GM20000 (cell line): ENCODE results near the gene URGCP.

Experiments used
- DNase-seq: peaks from one replicate; pipeline ENCODE4 v3.0.0; 2012; ENCODE audit warnings: low spot score
- TF ChIP-seq, protein P1 (sequence below): IDR thresholded peaks from 2 replicates; pipeline ENCODE4 v1.5.1; 2012; ENCODE audit warnings: mild to moderate bottlenecking, control low read depth; ENCODE audit errors: extremely low read depth, missing control alignments

Gene URGCP, protein sequence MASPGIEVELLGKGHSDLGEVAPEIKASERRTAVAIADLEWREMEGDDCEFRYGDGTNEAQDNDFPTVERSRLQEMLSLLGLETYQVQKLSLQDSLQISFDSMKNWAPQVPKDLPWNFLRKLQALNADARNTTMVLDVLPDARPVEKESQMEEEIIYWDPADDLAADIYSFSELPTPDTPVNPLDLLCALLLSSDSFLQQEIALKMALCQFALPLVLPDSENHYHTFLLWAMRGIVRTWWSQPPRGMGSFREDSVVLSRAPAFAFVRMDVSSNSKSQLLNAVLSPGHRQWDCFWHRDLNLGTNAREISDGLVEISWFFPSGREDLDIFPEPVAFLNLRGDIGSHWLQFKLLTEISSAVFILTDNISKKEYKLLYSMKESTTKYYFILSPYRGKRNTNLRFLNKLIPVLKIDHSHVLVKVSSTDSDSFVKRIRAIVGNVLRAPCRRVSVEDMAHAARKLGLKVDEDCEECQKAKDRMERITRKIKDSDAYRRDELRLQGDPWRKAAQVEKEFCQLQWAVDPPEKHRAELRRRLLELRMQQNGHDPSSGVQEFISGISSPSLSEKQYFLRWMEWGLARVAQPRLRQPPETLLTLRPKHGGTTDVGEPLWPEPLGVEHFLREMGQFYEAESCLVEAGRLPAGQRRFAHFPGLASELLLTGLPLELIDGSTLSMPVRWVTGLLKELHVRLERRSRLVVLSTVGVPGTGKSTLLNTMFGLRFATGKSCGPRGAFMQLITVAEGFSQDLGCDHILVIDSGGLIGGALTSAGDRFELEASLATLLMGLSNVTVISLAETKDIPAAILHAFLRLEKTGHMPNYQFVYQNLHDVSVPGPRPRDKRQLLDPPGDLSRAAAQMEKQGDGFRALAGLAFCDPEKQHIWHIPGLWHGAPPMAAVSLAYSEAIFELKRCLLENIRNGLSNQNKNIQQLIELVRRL

DNA sequence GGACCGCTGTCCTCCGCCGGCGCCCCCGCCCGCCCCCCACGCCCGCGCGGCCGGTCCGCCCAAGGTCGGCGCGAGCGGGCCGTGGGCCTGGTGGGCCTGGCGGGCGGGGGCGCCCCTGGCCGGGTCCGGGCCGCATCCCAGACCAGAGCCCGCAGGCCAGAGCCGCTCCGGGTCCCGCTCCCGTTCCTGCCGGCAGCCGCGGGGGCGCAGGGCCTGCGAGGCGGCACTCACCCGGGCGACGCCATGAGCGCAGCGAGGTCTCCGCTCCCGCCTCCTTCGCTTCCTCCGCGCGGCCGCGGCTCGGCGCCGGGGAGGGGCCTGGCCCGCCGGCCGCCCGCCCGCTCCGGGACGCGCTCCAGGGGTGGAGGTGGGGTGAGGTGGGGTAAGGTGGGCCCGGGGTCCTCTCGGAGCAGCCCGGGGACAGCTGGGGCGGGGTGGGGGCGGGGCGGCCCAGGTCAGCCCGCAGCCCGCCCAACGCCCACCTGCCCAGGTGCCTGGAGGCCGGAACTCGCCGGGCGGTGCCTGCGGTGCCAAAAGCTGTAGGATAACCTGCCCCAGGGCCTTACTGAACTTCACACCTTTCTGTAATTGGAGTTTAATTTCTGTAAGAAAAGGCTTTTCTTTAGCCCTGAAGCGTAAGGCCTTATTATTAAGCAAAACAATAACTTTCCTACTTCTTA lies at the start of gene URGCP:
Gene URGCP (minus strand): TSS at position 266 of the 680 bp plus-strand sequence. CDS start 21 bp downstream, at position 245.
- peak; percentile 94 for DNase-seq
- TF ChIP-seq, protein P1, sequence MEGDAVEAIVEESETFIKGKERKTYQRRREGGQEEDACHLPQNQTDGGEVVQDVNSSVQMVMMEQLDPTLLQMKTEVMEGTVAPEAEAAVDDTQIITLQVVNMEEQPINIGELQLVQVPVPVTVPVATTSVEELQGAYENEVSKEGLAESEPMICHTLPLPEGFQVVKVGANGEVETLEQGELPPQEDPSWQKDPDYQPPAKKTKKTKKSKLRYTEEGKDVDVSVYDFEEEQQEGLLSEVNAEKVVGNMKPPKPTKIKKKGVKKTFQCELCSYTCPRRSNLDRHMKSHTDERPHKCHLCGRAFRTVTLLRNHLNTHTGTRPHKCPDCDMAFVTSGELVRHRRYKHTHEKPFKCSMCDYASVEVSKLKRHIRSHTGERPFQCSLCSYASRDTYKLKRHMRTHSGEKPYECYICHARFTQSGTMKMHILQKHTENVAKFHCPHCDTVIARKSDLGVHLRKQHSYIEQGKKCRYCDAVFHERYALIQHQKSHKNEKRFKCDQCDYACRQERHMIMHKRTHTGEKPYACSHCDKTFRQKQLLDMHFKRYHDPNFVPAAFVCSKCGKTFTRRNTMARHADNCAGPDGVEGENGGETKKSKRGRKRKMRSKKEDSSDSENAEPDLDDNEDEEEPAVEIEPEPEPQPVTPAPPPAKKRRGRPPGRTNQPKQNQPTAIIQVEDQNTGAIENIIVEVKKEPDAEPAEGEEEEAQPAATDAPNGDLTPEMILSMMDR: no peak

DNA sequence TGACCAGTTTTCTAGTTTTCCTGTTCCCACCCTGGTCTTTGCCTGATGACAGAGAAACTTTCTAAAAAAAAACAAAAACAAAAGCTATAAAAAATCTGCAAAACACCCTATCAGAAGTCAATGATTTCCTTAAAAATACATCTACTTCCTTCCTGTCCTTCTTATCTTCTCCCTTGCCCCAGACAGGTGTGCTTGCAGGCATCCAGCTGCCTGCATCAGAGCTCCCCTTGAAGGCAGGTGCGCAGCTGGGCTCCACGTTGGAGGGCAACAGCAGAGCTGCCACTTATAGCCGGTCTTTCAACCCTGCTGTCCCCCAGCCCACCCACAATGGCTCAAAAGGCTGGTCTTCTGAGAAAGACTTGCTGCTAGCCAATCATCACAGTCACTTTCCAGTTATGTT lies 49.6 kb upstream of the URGCP start:
- TF ChIP-seq, protein P1: no peak
- no peak for DNase-seq

DNA sequence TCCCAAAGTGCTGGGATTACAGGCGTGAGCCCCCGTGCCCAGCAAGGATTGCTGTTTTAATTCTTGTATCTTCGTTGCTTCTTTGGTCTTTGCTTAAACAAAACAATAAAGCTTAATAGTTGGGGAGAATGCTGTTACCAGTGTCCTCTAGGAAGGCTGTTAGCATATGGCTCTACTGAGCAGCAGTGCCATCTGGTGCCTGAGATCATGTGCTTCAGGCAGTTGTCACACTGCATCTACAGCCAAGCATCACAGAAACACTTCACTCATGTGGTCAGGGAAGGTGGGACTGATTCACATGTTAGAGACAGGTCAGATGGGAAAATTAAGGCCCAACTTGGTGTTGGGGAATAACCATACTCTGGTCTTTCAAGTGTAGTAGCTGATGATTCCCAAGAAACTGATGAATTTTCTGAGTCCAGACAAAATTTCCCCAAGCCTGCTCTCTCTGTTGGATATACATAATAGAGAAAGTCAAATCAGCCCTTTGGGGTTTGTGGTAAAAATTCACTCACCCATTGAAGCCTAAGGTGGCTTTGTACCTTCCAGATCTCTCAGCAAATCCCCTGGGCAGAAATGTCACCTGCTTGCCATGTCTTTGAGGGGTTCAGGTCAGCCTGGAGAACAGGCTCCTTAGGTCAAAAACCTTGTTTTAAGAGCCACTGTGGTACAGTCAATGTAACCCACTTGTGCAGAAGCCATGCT lies 48.3 kb upstream of the URGCP start:
- TF ChIP-seq, protein P1: peak; percentile 39
- DNase-seq: peak; percentile 50

DNA sequence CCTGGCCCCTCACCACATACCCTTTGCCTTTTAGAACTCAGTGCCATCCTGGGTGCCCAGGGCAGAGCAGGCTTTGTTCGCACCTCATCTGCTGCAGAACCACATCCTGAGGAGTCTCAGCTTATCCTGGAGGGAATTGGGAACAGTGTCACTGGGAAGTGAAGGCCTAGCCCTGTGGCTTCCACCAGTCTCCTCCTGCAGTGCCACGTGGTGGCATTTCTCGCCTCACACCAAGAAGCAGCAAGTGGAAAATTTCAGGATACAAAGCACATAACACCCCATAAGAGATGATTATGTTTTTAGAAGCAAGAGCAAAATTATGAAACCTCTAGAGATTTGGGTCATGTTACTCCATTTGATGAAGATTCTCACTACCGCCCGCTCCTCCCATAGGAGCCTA lies 46.7 kb upstream of the URGCP start:
- DNase-seq: no peak
- TF ChIP-seq, protein P1: no peak

DNA sequence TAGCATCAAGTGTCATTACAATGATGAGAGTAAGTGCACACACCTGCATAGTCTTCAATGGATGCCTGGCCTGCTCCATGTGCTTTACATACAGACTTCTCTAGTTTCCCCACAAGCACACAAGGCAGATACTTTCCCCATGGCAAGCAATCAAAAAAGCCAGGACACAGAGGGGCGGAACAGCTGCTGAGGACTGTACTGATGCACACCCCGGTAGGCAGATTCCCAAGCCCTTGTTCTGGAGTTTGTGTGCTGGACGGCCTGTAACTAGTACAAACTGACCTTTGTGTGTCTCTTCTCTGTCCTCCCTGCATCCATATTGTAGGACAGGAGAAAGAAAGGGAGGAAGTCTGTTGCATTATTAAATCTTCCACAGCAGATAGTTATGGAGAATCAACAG lies 45.6 kb upstream of the URGCP start:
- DNase-seq: no peak
- TF ChIP-seq, protein P1: no peak

DNA sequence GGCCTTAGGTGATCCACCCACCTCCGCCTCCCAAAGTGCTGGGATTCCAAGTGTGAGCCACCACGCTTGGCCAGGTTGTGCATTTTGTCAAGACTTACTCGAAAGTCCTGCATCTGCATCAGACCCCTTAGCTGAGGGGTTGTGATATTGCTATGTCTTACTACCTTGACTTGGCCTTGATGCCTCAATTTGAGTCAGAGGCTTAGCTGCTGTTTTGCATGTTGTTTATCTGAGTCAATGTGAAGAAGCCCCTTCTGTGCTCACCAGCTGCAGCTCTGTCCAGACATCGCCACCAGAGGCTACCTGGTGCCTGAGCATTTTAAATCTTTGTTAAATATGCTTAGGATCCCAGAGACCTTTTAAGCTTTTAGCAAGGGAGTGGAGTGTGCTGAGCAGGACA lies 37.9 kb upstream of the URGCP start:
- TF ChIP-seq, protein P1: no peak
- no peak for DNase-seq
